HEK293T (cell line): ENCODE data around the gene ARL15.

ENCODE experiments used
- BHLHE40 ChIP-seq: fragments of 450-650 bp; IDR thresholded peaks from 2 replicates; pipeline ENCODE4 v1.6.1; 2016; ENCODE audit warnings: mild to moderate bottlenecking, moderate library complexity, borderline replicate concordance
- ELF4 ChIP-seq: fragments of 450-650 bp; IDR thresholded peaks from 2 replicates; pipeline ENCODE4 v1.6.1; 2017; ENCODE audit warnings: antibody characterized with exemption
- FOXA1 ChIP-seq: fragments of 450-650 bp; IDR thresholded peaks from 2 replicates; pipeline ENCODE4 v1.6.1; 2016; ENCODE audit warnings: mild to moderate bottlenecking
- FOXM1 ChIP-seq: fragments of 450-650 bp; IDR thresholded peaks from 2 replicates; pipeline ENCODE4 v1.6.1; 2017; ENCODE audit warnings: mild to moderate bottlenecking, borderline replicate concordance
- HDGF ChIP-seq: fragments of 450-650 bp; IDR thresholded peaks from 2 replicates; pipeline ENCODE4 v1.6.1; 2017; ENCODE audit warnings: antibody characterized with exemption, borderline replicate concordance
- TARDBP ChIP-seq: fragments of 450-650 bp; IDR thresholded peaks from 2 replicates; pipeline ENCODE4 v1.6.1; 2016
- ZNF384 ChIP-seq: fragments of 450-650 bp; IDR thresholded peaks from 2 replicates; pipeline ENCODE4 v1.6.1; 2016

- TF ChIP-seq BHLHE40 (no peak), TARDBP (no peak), FOXM1 (no peak), HDGF (no peak), FOXA1 (no peak), ELF4 (no peak), ZNF384 (no peak)
Observed at GRCh38 chr5:54187694-54188093, 122.7 kb downstream of the ARL15 start.
